Measurements from ENCODE around the gene WDR26.

- TF ChIP-seq, protein P1, sequence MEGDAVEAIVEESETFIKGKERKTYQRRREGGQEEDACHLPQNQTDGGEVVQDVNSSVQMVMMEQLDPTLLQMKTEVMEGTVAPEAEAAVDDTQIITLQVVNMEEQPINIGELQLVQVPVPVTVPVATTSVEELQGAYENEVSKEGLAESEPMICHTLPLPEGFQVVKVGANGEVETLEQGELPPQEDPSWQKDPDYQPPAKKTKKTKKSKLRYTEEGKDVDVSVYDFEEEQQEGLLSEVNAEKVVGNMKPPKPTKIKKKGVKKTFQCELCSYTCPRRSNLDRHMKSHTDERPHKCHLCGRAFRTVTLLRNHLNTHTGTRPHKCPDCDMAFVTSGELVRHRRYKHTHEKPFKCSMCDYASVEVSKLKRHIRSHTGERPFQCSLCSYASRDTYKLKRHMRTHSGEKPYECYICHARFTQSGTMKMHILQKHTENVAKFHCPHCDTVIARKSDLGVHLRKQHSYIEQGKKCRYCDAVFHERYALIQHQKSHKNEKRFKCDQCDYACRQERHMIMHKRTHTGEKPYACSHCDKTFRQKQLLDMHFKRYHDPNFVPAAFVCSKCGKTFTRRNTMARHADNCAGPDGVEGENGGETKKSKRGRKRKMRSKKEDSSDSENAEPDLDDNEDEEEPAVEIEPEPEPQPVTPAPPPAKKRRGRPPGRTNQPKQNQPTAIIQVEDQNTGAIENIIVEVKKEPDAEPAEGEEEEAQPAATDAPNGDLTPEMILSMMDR (IDR thresholded peaks at IDR 0.05), result no peak
- no peak for TF ChIP-seq EZH2 (IDR thresholded peaks at IDR 0.05)
- no peak for TF ChIP-seq EZH2phosphoT487 (IDR thresholded peaks at IDR 0.05)
Observed at GRCh38 chr1:224481601-224482000, 47.0 kb upstream of the WDR26 start.

All from neural progenitor cell (in vitro differentiated cells).